Calu3 (cell line): ENCODE results near the gene OR8B12. TPM values are rescaled to one million over a fixed set of nuclear protein-coding genes. Genes with fewer than 3 reads are reported as not detected.

Experiments used
- BruUV-seq: library from RNA; stranded (reverse); fragments of 400-500 nt; replicated peaks from 2 replicates; lab custom pipeline; 2021; lab: Mats Ljungman, UMichigan
- CTCF ChIA-PET: fragments of 300-600 bp; sonication (Branson Sonifier 250); formaldehyde crosslinking; loops from one replicate; lab custom pipeline; 2022; ENCODE audit warnings: antibody characterized with exemption; lab: Charles Lee
- DNase-seq: peaks from one replicate; pipeline ENCODE4 v3.0.0; 2022
- H3K27ac Mint-ChIP-seq: one replicate; pipeline ENCODE4 v1.8.0; 2022; ENCODE audit warnings: mixed read lengths; ENCODE audit not compliant: unreplicated experiment
- H3K27me3 Mint-ChIP-seq: one replicate; pipeline ENCODE4 v1.8.0; 2022; ENCODE audit warnings: mixed read lengths; ENCODE audit not compliant: unreplicated experiment
- H3K36me3 Mint-ChIP-seq: one replicate; pipeline ENCODE4 v1.8.0; 2022; ENCODE audit warnings: mild to moderate bottlenecking, moderate library complexity, mixed read lengths; ENCODE audit not compliant: insufficient read depth, unreplicated experiment
- H3K4me1 Mint-ChIP-seq: one replicate; pipeline ENCODE4 v1.8.0; 2022; ENCODE audit warnings: mild to moderate bottlenecking, low read depth, mixed read lengths; ENCODE audit not compliant: unreplicated experiment
- H3K4me3 Mint-ChIP-seq: one replicate; pipeline ENCODE4 v1.8.0; 2022; ENCODE audit warnings: mild to moderate bottlenecking, low read depth, moderate library complexity, mixed read lengths; ENCODE audit not compliant: unreplicated experiment
- H3K9me3 Mint-ChIP-seq: one replicate; pipeline ENCODE4 v1.8.0; 2022; ENCODE audit warnings: low read depth, mixed read lengths; ENCODE audit not compliant: unreplicated experiment
- CTCF ChIP-seq: fragments of 200-600 bp; IDR thresholded peaks from one replicate; pipeline ENCODE4 v1.8.0; 2022; ENCODE audit warnings: antibody characterized with exemption; ENCODE audit not compliant: unreplicated experiment
- intact Hi-C: fragments of 100-400 bp; cut with micrococcal nuclease; formaldehyde crosslinking; loops from one replicate; pipeline ENCODE4 v1.10.0; 2022; ENCODE audit not compliant: unreplicated experiment
- total RNA-seq: library from RNA; stranded (reverse); gene quantifications from 2 replicates; pipeline ENCODE4 v1.2.3, GENCODE V29; 2022

The OR8B12 gene
- total RNA-seq, 1 experiment from 2014 or later, result not detected

GRCh38 chr11:124541204-124541603 lies 2.2 kb downstream of the OR8B12 start:
- TF ChIP-seq CTCF, result no peak
- CTCF ChIA-PET, result no interaction called here
- peaks cover 34% of the 10 kb centered on the region for H3K27me3 Mint-ChIP-seq
- no peak overlapping the region for H3K4me3 Mint-ChIP-seq
- no peak overlapping the region for H3K27ac Mint-ChIP-seq
- peaks cover 5% of the 10 kb centered on the region for H3K9me3 Mint-ChIP-seq
- no peaks in the 10 kb centered on the region for H3K4me1 Mint-ChIP-seq
- H3K36me3 Mint-ChIP-seq, result no peaks in the 10 kb centered on the region
- DNase-seq, result no peak
- BruUV-seq, result no TSS peak
- intact Hi-C loops, result no loop called here

GRCh38 chr11:124538019-124538418 lies 5.4 kb downstream of the OR8B12 start:
- no peaks in the 10 kb centered on the region for H3K36me3 Mint-ChIP-seq
- H3K4me1 Mint-ChIP-seq, result no peaks in the 10 kb centered on the region
- no peak overlapping the region for H3K4me3 Mint-ChIP-seq
- intact Hi-C loops, result no loop called here
- peaks cover 5% of the 10 kb centered on the region for H3K9me3 Mint-ChIP-seq
- no peak overlapping the region for H3K27ac Mint-ChIP-seq
- no TSS peak for BruUV-seq
- peaks cover 9% of the 10 kb centered on the region for H3K27me3 Mint-ChIP-seq
- no peak for DNase-seq
- TF ChIP-seq CTCF, result no peak
- CTCF ChIA-PET, result no interaction called here

GRCh38 chr11:124536520-124536919 lies 6.9 kb downstream of the OR8B12 start:
- no TSS peak for BruUV-seq
- Mint-ChIP-seq H3K27ac (no peak overlapping the region), H3K4me3 (no peak overlapping the region), H3K27me3 (no peaks in the 10 kb centered on the region), H3K36me3 (no peaks in the 10 kb centered on the region), H3K9me3 (peaks cover 5% of the 10 kb centered on the region), H3K4me1 (no peaks in the 10 kb centered on the region)
- TF ChIP-seq CTCF, result no peak
- CTCF ChIA-PET, result no interaction called here
- peak; percentile 11 for DNase-seq
- intact Hi-C loops, result no loop called here

GRCh38 chr11:124535552-124536232 lies 7.8 kb downstream of the OR8B12 start:
- Mint-ChIP-seq H3K27ac (no peak overlapping the region), H3K27me3 (no peaks in the 10 kb centered on the region), H3K4me1 (no peaks in the 10 kb centered on the region), H3K36me3 (no peaks in the 10 kb centered on the region), H3K9me3 (peaks cover 3% of the 10 kb centered on the region), H3K4me3 (no peak overlapping the region)
- CTCF ChIA-PET, result no interaction called here
- no peak for DNase-seq
- TF ChIP-seq CTCF, result no peak
- intact Hi-C loops, result no loop called here
- BruUV-seq, result no TSS peak
